SK-N-SH (cell line): ENCODE data around the gene DUS4L. TPM values are rescaled to one million over a fixed set of nuclear protein-coding genes. Genes with fewer than 3 reads are reported as not detected.

Experiments used
- CTCF ChIA-PET: fragments of 300-600, 350-600 bp; formaldehyde crosslinking; extraction: SDS; loops from one replicate; lab custom pipeline; 2021; lab: Yijun Ruan, JAX
- POLR2A ChIA-PET: fragments of 350-600 bp; sonication (Branson Sonifier 250); formaldehyde crosslinking; extraction: SDS; loops from one replicate; lab custom pipeline; 2020; ENCODE audit warnings: antibody characterized with exemption, inconsistent platforms; lab: Yijun Ruan, JAX
- DNase-seq: peaks from one replicate; pipeline ENCODE4 v3.0.0; 2012
- H2AFZ ChIP-seq: fragments of 200-600 bp; sonication (generic); 2 replicates; pipeline ENCODE4 v1.8.1; 2016; ENCODE audit warnings: antibody characterized with exemption, mild to moderate bottlenecking, low read depth
- H3F3A ChIP-seq: fragments of 200-600 bp; sonication (generic); replicated peaks from 2 replicates; pipeline ENCODE3; 2016; ENCODE audit warnings: antibody characterized with exemption, mild to moderate bottlenecking; ENCODE audit not compliant: insufficient read depth
- H3K27ac ChIP-seq, 2 experiments: fragments of 200-500 bp in 1 of 2; fragments of 200-600 bp in 1 of 2; sonication (Bioruptor generic) in 1 of 2; sonication (generic), shearing (Covaris generic) in 1 of 2; 2 replicates each; pipeline versions ENCODE4 v1.5.1 to v1.6.1; 2014 to 2016; ENCODE audit warnings: low read depth in 2 of 2, inconsistent platforms in 1 of 2, low read length in 1 of 2, mild to moderate bottlenecking in 1 of 2, mixed read lengths in 1 of 2
- H3K27me3 ChIP-seq: fragments of 200-600 bp; sonication (generic), shearing (Covaris generic); 2 replicates; pipeline ENCODE4 v1.6.1; 2016; ENCODE audit warnings: mixed run types; ENCODE audit not compliant: insufficient read depth
- H3K36me3 ChIP-seq, 2 experiments: fragments of 200-500 bp in 1 of 2; fragments of 200-600 bp in 1 of 2; sonication (Bioruptor generic) in 1 of 2; sonication (generic) in 1 of 2; replicated peaks in 1 of 2; 2 replicates each; pipeline versions ENCODE3 to v1.5.1; 2014 to 2016; ENCODE audit warnings: low read length in 1 of 2, mild to moderate bottlenecking in 1 of 2; ENCODE audit not compliant: insufficient read depth in 2 of 2, control insufficient read depth in 1 of 2
- H3K4me1 ChIP-seq, 2 experiments: fragments of 200-500 bp in 1 of 2; fragments of 200-600 bp in 1 of 2; sonication (Bioruptor generic) in 1 of 2; sonication (generic), shearing (Covaris generic) in 1 of 2; 2 replicates each; pipeline versions ENCODE4 v1.5.1 to v1.6.1; 2014 to 2016; ENCODE audit warnings: low read depth in 1 of 2, low read length in 1 of 2, mixed run types in 1 of 2; ENCODE audit not compliant: insufficient read depth in 2 of 2, control insufficient read depth in 1 of 2
- H3K4me2 ChIP-seq: fragments of 200-600 bp; sonication (generic), shearing (Covaris generic); 2 replicates; pipeline ENCODE4 v1.6.1; 2017; ENCODE audit warnings: mixed run types
- H3K4me3 ChIP-seq, 2 experiments: fragments of 200-500 bp in 1 of 2; fragments of 200-600 bp in 1 of 2; sonication (Bioruptor generic) in 1 of 2; sonication (generic), shearing (Covaris generic) in 1 of 2; 2 replicates each; pipeline versions ENCODE4 v1.5.1 to v1.8.1; 2014 to 2016; ENCODE audit warnings: low read depth in 2 of 2, inconsistent platforms in 1 of 2, low read length in 1 of 2, mild to moderate bottlenecking in 1 of 2, mixed read lengths in 1 of 2, moderate library complexity in 1 of 2
- H3K79me2 ChIP-seq: fragments of 200-600 bp; sonication (generic); 2 replicates; pipeline ENCODE4 v1.8.1; 2017; ENCODE audit warnings: mild to moderate bottlenecking; ENCODE audit not compliant: insufficient read depth
- H3K9ac ChIP-seq: fragments of 200-600 bp; sonication (generic); 2 replicates; pipeline ENCODE4 v1.6.1; 2017; ENCODE audit warnings: mixed run types
- H3K9me2 ChIP-seq: fragments of 200-600 bp; sonication (generic); 2 replicates; pipeline ENCODE4 v1.6.1; 2017; ENCODE audit warnings: mixed run types
- H3K9me3 ChIP-seq: fragments of 200-600 bp; sonication (generic); 2 replicates; pipeline ENCODE4 v1.6.1; 2017; ENCODE audit warnings: mixed run types, mild to moderate bottlenecking, moderate library complexity
- H4K20me1 ChIP-seq: fragments of 200-600 bp; sonication (generic); 2 replicates; pipeline ENCODE4 v1.6.1; 2017; ENCODE audit warnings: mild to moderate bottlenecking, mixed run types; ENCODE audit not compliant: insufficient read depth
- CTCF ChIP-seq: fragments of 200-600 bp; sonication (generic); IDR thresholded peaks from 2 replicates; pipeline ENCODE4 v1.6.1; 2017; ENCODE audit warnings: antibody characterized with exemption, mild to moderate bottlenecking, moderate library complexity
- ELF1 ChIP-seq: IDR thresholded peaks from 2 replicates; pipeline ENCODE4 v1.4.0; 2012
- EZH2phosphoT487 ChIP-seq: fragments of 200-600 bp; sonication (generic); IDR thresholded peaks from 2 replicates; pipeline ENCODE4 v1.6.1; 2017; ENCODE audit warnings: low read depth, mixed run types, mild to moderate bottlenecking, antibody characterized with exemption, moderate library complexity, borderline replicate concordance
- FOSL2 ChIP-seq: IDR thresholded peaks from 2 replicates; pipeline ENCODE4 v1.4.0; 2012; ENCODE audit warnings: low read depth, mild to moderate bottlenecking, moderate library complexity, borderline replicate concordance
- GABPA ChIP-seq: IDR thresholded peaks from 2 replicates; pipeline ENCODE4 v1.4.0; 2012; ENCODE audit warnings: low read depth, mild to moderate bottlenecking
- GATA2 ChIP-seq: sonication (generic); formaldehyde crosslinking; IDR thresholded peaks from 2 replicates; pipeline ENCODE4 v1.5.0; 2020; ENCODE audit warnings: mild to moderate bottlenecking, missing genetic modification reagents
- IRF3 ChIP-seq: fragments of 150-350 bp; IDR thresholded peaks from 2 replicates; pipeline ENCODE4 v1.6.1; 2016; ENCODE audit warnings: mild to moderate bottlenecking, low read depth, low read length
- JUND ChIP-seq: IDR thresholded peaks from 2 replicates; pipeline ENCODE4 v1.4.0; 2012
- MXI1 ChIP-seq: IDR thresholded peaks from 2 replicates; pipeline ENCODE4 v1.6.1; 2012; ENCODE audit warnings: mild to moderate bottlenecking, low read depth, low read length, improper control_type of control experiment
- NFIC ChIP-seq: IDR thresholded peaks from 2 replicates; pipeline ENCODE4 v1.4.0; 2012; ENCODE audit warnings: borderline replicate concordance
- PBX3 ChIP-seq: IDR thresholded peaks from 2 replicates; pipeline ENCODE4; 2012
- RCOR1 ChIP-seq: fragments of 150-350 bp; IDR thresholded peaks from 2 replicates; pipeline ENCODE4 v1.6.1; 2017; ENCODE audit warnings: antibody characterized with exemption, low read length
- REST ChIP-seq: IDR thresholded peaks from 2 replicates; pipeline ENCODE4 v1.6.1; 2012; ENCODE audit warnings: mild to moderate bottlenecking, low read depth, low read length, moderate library complexity
- RXRA ChIP-seq: IDR thresholded peaks from 2 replicates; pipeline ENCODE4 v1.4.0; 2012; ENCODE audit warnings: low read depth, mild to moderate bottlenecking, borderline replicate concordance
- TCF12 ChIP-seq: IDR thresholded peaks from 2 replicates; pipeline ENCODE4 v1.4.0; 2012
- TEAD4 ChIP-seq: IDR thresholded peaks from 2 replicates; pipeline ENCODE4 v1.4.0; 2012; ENCODE audit warnings: mild to moderate bottlenecking, borderline replicate concordance; ENCODE audit not compliant: insufficient read depth
- YY1 ChIP-seq: IDR thresholded peaks from 2 replicates; pipeline ENCODE4 v1.4.0; 2012; ENCODE audit warnings: low read depth, mild to moderate bottlenecking
- WGBS: methylation state at CpG from one replicate; pipeline ENCODE4 v1.1.6; 2017; ENCODE audit warnings: low lambda C conversion rate; 5-methylcytosine and 5-hydroxymethylcytosine counted together
- polyA plus RNA-seq, 3 experiments: library from polyadenylated mRNA; depleted of rRNA; stranded (reverse); fragments of >200 nt; gene quantifications; 2 replicates each; pipeline ENCODE4 v1.2.3, GENCODE V29; 2012

The DUS4L gene
- polyA plus RNA-seq, 1 of the 3 experiments (the other 2 are of a cell fraction) = 9.7 TPM

- peaks cover 24 to 30% of the 10 kb centered on the region in 2 experiments for H3K36me3 ChIP-seq
- no peaks in the 10 kb centered on the region for H3K9me2 ChIP-seq
- H3K27me3 ChIP-seq = no peaks in the 10 kb centered on the region
- TF ChIP-seq FOSL2 (no peak), GATA2 (CRISPR knock-in tag) (no peak), REST (no peak), TEAD4 (no peak), MXI1 (peak; percentile 16; the same call in 1 of the 2 replicates), GABPA (no peak), RXRA (no peak), RCOR1 (no peak), JUND (no peak)
- TF ChIP-seq, all 33 proteins: peak for 1
- Histone ChIP-seq H3F3A (peaks cover 17% of the 10 kb centered on the region), H4K20me1 (no peaks in the 10 kb centered on the region), H3K4me1 (peaks cover 17 to 28% of the 10 kb centered on the region in 2 experiments; a peak in 3 of 4 replicates), H2AFZ (peak overlapping the region; percentile 80), H3K27ac (peak overlapping the region; percentile 92 to 96), H3K4me2 (peak overlapping the region; percentile 92), H3K9ac (peak overlapping the region; percentile 94), H3K4me3 (peak overlapping the region; percentile 88 to 100), H3K79me2 (peaks cover 89% of the 10 kb centered on the region), H3K9me3 (no peaks in the 10 kb centered on the region; the same call in 1 of the 2 replicates)
- ChIA-PET CTCF (interaction anchor here (1.0 to 1.6 kb wide), 8 partner anchors 14 to 361 kb away, joined by 3 to 5 read pairs (median 3); partner anchors contain the start of gene BCAP29), POLR2A (interaction anchor here (0.7 to 2.0 kb wide), 6 partner anchors 13 to 394 kb away, joined by 3 to 14 read pairs (median 4); partner anchors contain the start of genes BCAP29 and HBP1)
- DNase-seq = peak; percentile 82
- WGBS = 5% methylated on average over 21 of the region's 21 CpGs
Observed at GRCh38 chr7:107563081-107563774, 543 bp upstream of the DUS4L start.

GRCh38 chr7:107564553-107565298, 955 bp downstream of the DUS4L start:
- peaks cover 80% of the 10 kb centered on the region for H3K79me2 ChIP-seq
- no peak for TF ChIP-seq GATA2 (CRISPR knock-in tag)
- TF ChIP-seq CTCF = peak; percentile 30; the same call in 1 of the 2 replicates
- TF ChIP-seq EZH2phosphoT487 = no peak
- no peak for TF ChIP-seq IRF3
- TF ChIP-seq TCF12 = peak; percentile 58
- no peak for TF ChIP-seq PBX3
- TF ChIP-seq ELF1 = no peak
- TF ChIP-seq NFIC = peak; percentile 66; the same call in 1 of the 2 replicates
- no peak for TF ChIP-seq YY1

More at GRCh38 chr7:107564553-107565298, 955 bp downstream of the DUS4L start:
- CTCF ChIA-PET = interaction anchor here (0.6 to 1.6 kb wide), 9 partner anchors 12 to 772 kb away, joined by 3 to 5 read pairs (median 3); no protein-coding TSS in a partner anchor
- Histone ChIP-seq H3K4me1 (peaks cover 17 to 24% of the 10 kb centered on the region in 2 experiments; a peak in 3 of 4 replicates), H2AFZ (peak overlapping the region; percentile 60), H4K20me1 (no peaks in the 10 kb centered on the region), H3K27ac (peak overlapping the region; percentile 92 to 96), H3K27me3 (no peaks in the 10 kb centered on the region), H3K9ac (peak overlapping the region; percentile 94), H3K4me2 (peak overlapping the region; percentile 92), H3K36me3 (peaks cover 30 to 40% of the 10 kb centered on the region in 2 experiments), H3K9me3 (no peaks in the 10 kb centered on the region; the same call in 1 of the 2 replicates), H3K9me2 (no peaks in the 10 kb centered on the region), H3F3A (peaks cover 17% of the 10 kb centered on the region), H3K4me3 (peak overlapping the region; percentile 88 to 100)
- POLR2A ChIA-PET = interaction anchor here (1.2 to 2.0 kb wide), 2 partner anchors 15 to 178 kb away, joined by 4 to 14 read pairs; partner anchors contain the start of gene BCAP29
- WGBS = 23% methylated on average over 9 of the region's 9 CpGs
- DNase-seq = no peak
